GM18870 (cell line): ENCODE measurements around the gene RANBP9.

ENCODE experiments used
- ATAC-seq: cut with Tn5 transposase; IDR thresholded peaks from one replicate; pipeline ENCODE4 v1.9.1; 2021; ENCODE audit warnings: moderate library complexity; ENCODE audit not compliant: unreplicated experiment

The RANBP9 gene

DNA sequence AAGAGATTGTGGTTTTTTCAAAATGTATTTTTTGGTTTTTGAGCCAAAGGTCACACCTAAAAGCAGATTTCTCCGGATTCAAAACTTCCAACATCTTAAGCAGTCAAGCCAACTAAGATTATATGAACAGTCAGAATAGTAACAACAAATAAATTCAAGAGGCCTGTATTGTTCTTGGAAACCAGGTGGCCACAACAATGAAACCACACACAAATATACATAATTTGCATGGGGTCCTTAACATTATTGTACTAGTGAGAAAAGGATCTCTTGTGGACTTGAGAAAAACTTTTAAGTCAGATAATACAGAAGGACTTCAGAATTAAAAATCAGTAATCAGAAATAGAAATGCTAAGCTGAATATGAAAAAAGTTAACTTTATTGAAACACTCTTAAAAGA, 55.9 kb downstream of the RANBP9 start:
- ATAC-seq: no peak

DNA sequence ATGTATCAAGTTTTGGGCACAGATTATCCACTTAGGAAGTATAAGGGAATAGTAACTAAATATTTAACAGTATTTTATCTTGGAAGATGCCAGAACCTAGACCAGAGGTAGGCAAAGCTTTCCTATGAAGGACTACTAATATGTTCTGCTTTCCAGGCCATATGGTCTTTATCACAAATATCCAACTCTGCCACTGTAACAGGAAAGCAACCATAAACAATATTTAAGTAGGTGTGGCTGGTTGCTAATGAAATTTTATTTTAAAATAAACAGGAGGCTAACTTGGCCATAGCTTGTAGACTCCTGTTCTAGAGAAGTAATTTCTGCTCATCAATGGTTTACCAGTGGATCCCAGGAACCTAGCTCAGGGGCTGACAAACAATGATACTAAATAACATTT, 57.1 kb downstream of the RANBP9 start:
- ATAC-seq: no peak

DNA sequence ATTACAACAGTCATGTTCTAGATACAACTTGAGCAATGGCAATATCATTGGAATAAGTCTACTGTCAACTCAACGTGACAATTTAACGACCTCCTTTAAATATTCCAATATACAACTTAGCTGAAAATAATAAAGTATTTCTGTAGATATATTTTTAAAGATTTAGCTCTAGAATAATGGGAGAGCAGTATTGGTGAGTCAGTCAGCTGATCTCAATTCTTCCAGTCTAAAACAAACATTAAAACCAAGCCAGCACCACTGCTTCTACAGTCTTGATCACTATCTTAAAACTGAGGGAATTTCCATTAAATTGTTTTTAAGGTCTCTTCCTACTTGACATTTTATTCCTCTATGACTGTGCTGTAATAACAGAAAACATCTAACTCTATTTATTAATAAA, 58.3 kb downstream of the RANBP9 start:
- no peak for ATAC-seq

DNA sequence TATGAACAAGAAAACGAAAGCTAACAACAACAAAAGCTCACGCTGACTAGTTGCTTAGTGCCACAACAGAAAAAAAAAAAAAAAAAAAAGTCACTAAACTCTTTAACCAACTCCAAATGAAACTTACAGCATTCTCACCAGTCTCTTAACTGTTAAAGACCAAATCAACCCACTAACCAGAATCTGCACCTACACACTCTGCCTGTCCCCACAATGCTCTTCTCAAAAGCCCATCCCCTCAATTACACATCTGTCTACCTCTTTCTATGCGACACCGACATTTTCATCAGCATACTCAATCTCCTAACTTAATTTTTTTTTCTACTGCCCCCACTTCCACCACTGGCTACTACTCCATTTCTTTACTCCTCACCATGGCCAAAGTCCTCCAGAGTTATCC, 62.2 kb downstream of the RANBP9 start:
- ATAC-seq: no peak

DNA sequence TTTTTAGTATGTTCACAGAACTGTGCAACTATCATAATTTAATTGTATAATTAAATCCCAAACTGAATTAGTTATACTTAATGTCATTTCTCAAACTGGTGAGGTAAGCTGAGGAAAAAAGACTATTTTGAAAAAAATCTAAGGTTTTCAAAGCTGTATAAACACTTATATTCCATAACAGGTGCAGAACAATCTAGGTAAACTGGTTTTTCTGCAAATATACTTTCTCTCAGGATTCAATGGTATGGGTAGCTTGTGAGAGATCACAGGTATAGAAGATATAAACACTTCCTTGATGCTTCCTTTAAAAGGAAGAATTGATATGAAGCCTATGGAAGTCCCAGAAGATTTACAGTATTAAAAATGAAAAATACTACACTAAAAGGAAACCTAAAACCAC, 62.8 kb downstream of the RANBP9 start:
- ATAC-seq: no peak

DNA sequence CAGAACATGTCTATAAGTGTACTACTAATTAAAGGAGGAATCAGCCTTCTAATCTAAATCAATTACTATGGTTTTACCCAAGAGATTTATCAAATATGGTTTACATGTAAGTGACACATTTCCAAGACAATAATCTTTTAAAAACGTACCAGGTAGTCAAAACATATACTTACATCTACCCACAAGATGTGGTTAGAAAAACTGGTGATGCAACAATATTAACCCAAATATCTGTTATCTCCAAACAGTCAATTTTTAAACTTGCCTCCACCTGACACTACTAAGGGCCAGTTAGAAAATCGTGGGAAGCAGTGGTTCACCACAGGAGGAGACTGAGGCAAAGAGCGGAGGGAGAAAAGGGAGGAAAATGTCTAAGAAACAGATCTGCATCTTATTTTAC, 68.5 kb downstream of the RANBP9 start:
- no peak for ATAC-seq

DNA sequence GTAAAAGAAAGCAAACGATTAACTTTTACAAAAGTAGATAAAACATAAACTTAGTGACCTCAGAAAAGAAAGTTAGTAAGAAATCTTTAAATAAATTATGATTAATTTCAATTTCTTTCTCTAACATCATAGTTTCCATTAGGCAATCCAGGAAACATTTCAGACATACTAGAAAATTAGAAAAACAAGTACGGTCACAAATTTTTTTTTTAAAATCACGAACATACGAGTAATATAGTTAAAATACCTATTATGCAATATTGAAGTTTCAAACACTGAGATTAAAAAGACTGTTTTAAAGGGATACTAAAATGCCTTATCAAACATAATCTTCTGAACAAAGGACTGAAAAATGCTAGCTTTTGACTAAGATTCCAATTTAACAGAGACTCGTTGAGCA, 70.3 kb downstream of the RANBP9 start:
- no peak for ATAC-seq

DNA sequence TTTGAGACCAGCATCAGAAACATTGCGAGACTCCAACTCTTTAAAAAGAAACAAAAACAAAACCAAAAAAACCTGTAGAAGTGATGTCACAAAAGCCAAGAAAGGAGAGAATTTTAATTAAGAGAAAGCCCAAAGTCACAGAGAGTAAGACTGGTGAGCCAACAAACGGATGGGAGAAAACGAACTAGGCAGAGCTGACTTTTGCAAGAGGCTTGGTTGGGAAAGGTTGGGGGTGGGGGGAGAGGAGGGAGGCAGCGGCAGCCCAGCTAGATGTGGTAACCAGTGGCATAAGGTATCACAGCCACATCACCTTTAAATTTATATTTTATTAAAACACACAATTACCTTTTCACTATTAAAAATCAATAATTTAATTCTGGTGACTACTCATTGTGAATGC, 73.0 kb downstream of the RANBP9 start:
- no peak for ATAC-seq

DNA sequence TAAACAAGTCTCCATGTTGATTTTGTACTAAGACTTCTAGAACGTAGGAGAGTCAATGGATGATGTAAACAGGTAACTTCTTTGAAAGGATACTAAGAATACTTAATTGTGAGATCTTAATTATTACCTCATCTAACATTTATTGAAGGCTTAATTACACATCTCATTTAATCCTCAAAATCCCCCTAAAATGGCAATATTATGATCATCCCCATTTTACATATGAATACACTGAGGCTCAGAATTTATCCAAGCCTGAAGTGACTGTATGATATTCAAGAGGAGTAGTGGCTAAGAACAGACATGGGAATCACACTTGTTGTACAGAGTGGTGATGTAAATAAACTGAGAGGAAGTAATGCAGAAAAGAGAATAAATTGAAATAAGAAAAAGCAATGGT, 73.6 kb downstream of the RANBP9 start:
- ATAC-seq: no peak

DNA sequence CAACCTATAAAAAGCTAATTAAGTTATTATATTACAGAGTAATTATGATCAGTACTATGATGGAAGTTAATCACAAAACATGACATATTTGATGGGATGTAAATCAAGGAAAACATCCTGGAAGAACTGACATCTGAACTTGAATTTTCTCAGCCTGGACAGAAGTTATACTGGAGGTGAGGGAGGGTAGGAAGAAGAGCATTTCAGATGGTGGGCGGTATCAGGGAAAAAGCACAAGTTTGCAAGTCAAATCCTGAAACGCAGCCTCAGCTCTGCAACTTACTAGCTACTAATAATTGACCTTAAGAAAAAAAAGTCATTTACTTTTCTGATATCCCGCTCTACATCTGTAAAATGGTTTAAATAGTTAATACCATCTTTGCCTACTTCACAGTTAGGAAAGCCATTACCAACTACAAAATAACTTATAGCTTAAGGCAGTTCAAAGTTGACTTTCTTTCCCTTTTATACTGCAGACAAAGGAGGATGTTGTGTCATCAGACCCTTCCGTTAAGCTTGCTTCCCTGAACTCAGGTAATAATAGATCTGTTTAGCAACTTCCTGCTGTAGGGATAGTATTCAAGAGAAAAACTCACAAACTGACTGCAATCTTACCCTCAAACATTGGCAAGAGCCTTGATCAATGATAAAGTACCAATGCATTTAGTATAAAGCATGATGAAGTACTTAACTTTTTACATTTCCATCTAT, 75.5 kb downstream of the RANBP9 start:
- no peak for ATAC-seq

DNA sequence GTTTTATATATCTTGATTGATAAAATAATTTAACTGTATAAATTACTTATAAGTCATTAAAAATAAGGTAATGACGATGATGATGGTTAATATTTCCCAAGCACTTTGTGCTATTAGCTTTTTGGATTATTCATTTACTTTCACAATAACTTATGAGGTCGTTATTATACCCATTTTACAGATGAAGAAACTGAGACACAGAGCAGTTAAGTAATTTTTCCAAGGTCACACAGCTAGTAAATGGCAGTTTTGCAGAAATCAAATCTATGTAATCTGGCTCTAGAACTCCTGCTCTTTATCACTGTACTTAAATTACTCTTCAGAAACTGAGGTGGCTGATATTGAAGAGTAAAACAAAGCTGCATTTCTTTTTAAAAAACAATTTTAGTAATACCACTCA, 78.3 kb downstream of the RANBP9 start:
- no peak for ATAC-seq

DNA sequence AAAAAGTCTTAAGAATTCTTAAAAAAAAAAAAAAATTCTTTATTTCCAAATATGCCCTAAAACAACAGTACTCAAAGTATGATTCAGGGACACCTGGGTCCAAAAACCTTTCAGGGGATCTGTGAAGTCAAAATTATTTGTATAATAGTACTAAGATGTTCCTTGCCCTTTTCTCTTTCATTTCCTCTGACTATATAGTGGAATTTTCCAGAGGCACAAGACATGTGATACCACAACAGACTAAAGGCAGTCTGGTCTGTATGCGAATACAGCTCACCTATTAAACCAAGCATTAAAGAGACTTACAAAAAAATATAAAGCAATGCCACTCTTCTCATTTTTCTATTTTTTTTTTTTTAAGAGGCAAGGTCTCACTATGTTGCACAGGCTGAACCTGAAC, 81.1 kb downstream of the RANBP9 start:
- ATAC-seq: no peak

DNA sequence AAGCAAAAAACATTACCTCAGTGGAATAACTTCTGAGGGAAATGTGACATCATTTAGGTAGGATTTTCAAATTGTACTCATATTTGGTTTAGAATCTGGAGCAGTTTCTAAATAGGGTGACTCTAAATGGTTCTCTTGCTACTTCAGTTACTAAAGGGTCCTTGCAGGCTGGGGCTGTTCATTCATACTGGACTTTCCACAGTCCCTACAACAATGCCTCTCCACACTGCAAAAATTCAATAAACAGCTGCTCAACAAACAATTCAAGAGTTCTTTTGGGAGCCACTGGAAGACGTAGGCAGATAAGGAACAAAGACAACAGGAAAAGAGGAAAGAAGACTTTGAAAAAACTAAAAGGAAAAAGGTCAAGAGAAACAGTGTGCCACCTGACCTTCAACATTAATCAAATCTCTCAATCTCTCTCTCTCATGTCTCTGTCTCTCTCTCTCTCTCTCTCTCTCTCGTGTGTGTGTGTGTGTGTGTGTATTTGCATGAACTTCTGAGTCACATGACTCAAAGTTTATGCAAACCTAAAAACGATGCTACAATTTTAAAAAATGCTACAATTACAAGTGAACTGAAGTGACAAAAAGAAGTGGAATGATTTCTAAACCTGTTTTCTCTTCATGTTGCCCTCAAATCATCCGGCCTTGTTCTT, 82.0 kb downstream of the RANBP9 start:
- no peak for ATAC-seq

DNA sequence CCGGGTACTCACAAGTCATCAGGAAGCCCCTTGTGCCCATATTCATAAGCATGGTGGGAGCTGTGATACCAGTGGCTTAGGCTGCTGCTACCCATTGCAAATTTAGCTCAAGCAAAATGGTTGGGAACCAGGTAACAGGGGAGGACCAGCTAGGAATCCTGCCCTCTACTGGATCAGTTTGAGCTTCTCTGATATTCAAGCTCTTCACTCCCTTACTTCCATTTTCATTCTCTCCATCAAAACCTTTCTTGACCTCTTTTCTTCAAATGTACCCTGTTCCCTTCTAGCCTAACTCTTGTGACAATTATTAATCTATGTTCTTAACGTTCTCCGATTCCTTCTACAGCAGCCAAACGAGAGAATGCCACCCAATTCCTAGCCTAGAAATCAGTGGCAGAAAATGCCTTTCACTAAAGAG, 86.8 kb downstream of the RANBP9 start:
- no peak for ATAC-seq

DNA sequence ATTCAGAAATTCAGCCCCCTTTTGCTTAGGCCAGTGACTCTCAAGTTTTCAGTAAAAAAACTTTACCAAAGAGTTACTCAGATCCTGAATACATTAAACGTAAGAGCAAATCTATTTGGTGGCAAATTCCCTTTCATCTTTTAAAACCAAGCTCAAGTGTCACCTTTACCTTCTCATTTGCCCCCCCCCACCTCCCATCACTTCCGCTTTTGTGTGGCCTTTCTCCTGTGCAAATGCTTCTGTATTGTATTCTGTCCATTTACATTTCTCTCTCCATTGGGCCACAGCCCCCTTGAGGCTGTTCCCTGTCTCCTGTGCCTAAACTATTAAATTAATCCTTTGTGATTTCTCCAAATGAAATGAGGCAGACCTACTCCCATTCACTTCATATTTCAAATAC, 94.6 kb downstream of the RANBP9 start:
- no peak for ATAC-seq

DNA sequence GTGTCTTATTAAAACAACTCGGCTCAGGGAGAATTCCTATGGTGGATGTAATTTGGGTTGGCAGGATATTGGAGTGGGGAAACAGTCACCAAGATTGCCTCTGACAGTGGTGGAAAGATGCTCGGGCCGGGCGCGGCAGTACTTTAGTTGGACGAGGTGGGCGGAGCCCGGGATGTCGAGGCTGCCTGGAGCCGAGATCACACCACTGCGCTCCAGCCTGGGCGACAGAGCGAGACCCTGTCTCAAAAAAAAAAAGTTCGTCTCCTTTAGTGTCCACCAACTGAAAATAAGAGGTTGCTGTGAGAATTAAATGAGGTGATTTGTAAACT, 95.9 kb downstream of the RANBP9 start:
- ATAC-seq: peak; percentile 4

DNA sequence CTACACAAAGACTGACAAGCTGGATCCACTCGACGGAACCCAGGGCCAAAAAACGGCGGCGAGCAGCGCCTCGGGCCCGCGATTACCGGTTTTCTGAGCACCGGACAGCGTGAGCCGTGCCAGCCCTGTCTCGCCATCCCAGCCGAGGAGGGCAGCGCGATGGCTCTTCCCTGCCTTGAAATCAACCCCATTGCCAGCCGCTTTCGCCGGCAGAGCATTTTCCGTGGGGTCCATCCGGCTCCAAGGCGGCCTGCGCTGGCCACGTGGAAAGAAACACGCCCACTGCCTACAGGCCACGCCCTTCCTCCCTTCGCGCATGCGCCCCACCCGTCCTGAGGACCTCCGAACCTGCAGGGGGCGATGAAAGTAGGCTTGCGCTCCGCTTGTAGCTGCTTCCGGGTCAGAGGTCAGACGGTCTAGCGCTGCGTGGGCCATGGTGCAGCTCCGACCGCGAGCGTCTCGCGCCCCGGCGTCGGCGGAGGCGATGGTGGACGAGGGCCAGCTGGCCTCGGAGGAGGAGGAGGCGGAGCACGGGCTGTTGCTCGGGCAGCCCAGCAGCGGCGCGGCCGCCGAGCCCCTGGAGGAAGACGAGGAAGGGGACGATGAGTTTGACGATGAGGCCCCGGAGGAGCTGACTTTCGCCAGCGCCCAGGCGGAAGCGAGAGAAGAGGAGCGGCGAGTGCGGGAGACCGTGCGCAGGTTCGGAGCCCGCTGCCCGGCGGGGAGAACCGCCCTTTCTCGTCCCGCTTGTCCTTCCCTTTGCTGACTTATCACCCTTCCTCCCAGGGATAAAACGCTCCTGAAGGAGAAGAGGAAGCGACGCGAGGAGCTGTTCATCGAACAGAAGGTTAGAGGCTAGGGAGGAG, 96.5 kb downstream of the RANBP9 start, which contains the start of gene NOL7:
Gene NOL7 (plus strand): TSS at position 410 of the 866 bp plus-strand sequence. CDS start 24 bp downstream, at position 434.
- peak; percentile 86 for ATAC-seq

DNA sequence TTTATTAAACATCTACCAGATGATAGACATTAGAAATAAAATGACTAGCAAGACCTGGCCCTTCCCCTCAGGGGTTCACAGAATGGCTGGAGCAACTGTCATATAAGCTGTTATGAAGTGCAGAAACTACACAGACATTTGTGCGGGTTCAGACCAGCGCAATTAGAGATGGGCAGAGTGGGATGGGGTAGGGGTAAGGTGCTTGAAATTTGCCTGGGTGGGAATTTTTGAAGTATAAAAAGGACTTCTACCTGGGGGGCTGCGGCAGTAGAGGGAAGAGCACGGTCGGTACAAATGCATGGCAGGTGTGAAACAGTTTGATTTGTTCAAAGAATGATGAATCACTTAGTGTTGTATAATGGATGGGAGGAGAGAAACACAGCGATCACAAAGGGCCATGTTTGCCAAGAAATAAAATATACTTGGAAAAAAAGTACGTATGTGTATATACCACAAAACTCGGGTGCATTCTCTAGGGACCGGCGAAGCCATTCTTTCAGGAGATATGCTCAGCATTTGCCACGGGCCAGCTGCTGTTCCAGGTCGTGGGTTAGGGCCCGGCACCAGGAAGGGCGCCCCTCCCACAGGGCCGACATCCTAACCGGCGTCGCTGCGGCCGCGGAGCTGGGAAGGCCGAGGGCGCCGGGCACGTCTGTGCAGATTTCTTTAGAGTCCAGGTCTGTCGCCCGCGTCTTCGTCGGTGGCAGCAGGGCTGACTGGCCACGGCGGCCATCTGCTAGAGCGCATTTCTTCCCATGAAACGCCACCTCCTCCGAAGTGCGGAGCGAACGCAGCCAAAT, 97.3 kb downstream of the RANBP9 start:
- no peak for ATAC-seq

DNA sequence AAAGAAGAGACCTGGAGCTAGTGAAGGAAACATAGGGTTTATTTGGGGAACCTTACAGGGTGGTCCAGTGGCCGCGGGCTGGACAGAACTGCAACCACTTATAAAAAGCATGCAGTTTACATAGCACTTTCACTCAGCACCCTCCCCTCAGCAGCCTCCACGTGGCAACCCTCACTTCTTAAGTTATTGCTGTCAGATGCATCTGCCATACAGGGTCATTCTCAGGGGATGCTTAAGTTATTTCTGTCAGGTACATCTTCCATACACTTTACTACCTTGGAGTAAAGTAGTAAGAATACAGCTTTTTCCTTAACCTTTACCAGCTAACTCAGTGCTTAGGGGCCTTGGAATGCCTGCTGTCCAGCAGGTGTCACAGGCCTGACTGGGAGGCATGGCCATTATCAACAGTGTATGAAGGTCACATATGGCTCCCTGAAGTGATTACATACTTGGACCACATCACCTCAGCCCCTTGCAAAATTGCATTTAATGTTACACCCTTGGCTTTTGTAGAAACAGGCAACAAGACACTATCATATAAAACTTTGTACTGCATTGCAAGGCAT, 98.5 kb downstream of the RANBP9 start:
- ATAC-seq: no peak

DNA sequence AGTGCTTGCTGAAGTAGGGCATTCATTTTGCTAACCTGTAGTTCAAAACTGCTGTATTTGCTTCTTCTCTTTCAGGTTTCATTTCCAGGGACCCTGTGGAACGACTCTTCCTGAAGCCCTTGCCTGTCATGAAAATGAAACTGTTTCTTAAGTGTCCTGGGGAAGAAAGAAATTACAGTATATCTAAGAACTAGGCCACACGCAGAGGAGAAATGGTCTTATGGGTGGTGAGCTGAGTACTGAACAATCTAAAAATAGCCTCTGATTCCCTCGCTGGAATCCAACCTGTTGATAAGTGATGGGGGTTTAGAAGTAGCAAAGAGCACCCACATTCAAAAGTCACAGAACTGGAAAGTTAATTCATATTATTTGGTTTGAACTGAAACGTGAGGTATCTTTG, 99.9 kb downstream of the RANBP9 start:
- ATAC-seq: no peak

DNA sequence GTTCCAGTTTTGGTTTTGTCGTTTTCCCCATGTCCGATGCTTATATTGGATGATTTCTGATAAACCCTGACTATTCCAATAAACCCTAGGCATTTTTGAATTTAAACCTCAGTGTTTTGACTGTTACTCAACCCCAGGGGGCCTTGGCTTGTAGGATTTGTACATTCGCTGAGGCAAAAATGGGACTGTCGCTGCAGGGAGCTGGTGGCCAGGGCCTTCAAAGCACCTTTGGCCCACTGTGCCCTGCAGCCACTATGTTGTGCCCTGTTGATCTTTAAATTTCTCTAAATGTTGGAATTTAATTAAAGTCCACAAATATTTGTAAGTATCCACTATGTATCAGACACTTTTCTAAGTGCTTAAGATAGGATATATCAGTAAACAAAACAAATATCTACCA, 106.0 kb downstream of the RANBP9 start:
- ATAC-seq: no peak
